Spinal cord (tissue), 10 donors: Measurements from ENCODE around the gene FAM174C. TPM values are rescaled to one million over a fixed set of nuclear protein-coding genes. Genes with fewer than 3 reads are reported as not detected.

Experiments
- DNase-seq, 6 donors: peaks; one replicate each; pipeline versions ENCODE4 v3.0.0 to v3.0.0-alpha.2; 2013 to 2015; ENCODE audit warnings: low spot score in 6 of 6, low read depth in 4 of 6
- H3K27ac ChIP-seq: one replicate; pipeline ENCODE4 v1.5.1; 2013; ENCODE audit warnings: low read depth, low read length, control low read depth
- H3K27me3 ChIP-seq: one replicate; pipeline ENCODE4 v1.6.1; 2013; ENCODE audit warnings: low read length; ENCODE audit not compliant: control insufficient read depth, insufficient read depth
- H3K36me3 ChIP-seq: one replicate; pipeline ENCODE4 v1.6.1; 2013; ENCODE audit warnings: low read length; ENCODE audit not compliant: control insufficient read depth, insufficient read depth
- H3K4me1 ChIP-seq: one replicate; pipeline ENCODE4 v1.6.1; 2013; ENCODE audit warnings: low read length; ENCODE audit not compliant: control insufficient read depth, insufficient read depth
- H3K4me3 ChIP-seq: one replicate; pipeline ENCODE4 v1.5.1; 2013; ENCODE audit warnings: low read depth, low read length, control low read depth
- H3K9me3 ChIP-seq: one replicate; pipeline ENCODE4 v1.6.1; 2013; ENCODE audit warnings: low read length; ENCODE audit not compliant: control insufficient read depth, insufficient read depth
- WGBS: methylation state at CpG from one replicate; pipeline ENCODE4 v1.1.5; 2013; ENCODE audit warnings: missing lambda C conversion rate; ENCODE audit not compliant: insufficient coverage; 5-methylcytosine and 5-hydroxymethylcytosine counted together
- polyA plus RNA-seq, 2 donors: library from polyadenylated mRNA; unstranded; fragments of 120-200 nt; gene quantifications; one replicate each; pipeline ENCODE4 v1.2.1, GENCODE V29; 2013; ENCODE audit not compliant: insufficient read length in 2 of 2
- total RNA-seq, 2 donors: library from RNA; depleted of rRNA in 1 of 2; stranded (reverse); fragments of 120-200 nt in 1 of 2; fragments of >200 nt in 1 of 2; gene quantifications; one replicate each; pipeline versions ENCODE4 v1.2.3 to v1.2.4, GENCODE V29; 2013 to 2014
- donor health status: healthy.

Gene FAM174C
- total and polyA plus RNA-seq, 4 donors, result 3.7 to 32.9 (median 25.2) TPM

DNA sequence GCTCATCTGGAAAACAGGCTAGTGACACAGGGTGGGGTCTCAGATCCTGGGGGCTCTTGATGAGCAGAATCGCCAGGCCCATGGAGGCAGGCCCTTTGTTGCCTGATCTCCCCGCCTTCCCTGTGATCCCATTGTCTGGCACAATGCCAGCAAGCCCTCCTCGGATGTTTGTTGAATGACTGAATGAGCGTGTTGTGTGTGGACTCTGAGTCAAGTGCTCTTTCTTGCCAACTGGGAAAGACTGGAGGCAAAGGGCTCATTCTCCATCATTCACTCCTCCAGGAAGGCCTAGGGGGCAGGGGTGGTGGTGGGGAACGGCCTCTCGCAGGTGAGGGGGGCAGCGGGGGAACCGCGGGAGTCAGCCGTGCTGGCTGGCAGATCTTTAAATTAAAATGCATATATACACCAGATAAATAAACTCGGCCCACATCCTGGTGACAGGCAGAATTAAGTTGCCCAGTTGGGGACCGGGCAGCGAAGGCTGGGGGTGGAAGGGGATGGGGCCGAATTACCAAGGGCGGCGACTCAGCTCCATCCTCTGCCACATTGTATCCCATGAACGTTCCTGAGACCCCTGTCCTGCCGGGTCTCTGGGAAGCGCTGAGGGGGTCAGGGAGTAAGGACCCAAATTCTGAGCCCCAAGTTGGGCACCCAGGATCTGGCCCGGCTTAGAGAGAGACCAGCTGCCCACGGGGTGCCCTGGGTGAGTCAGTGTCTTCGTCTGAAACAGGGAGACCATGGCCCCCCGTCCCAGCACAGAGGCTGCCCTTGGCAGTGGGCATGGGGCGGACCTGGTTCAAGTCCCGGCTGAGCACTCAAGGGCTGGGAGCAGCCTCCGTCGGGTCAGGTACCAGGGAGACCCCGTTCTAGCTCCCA lies 34.9 kb downstream of the FAM174C start:
- H3K27me3 ChIP-seq, result no peaks in the 10 kb centered on the region
- peaks cover 15% of the 10 kb centered on the region for H3K4me1 ChIP-seq
- 70% methylated on average over 18 of the region's 28 CpGs for WGBS
- no peak overlapping the region for H3K4me3 ChIP-seq
- peak in 1 of 6 donors; percentile 29 for DNase-seq
- H3K9me3 ChIP-seq, result no peaks in the 10 kb centered on the region
- peaks cover 11% of the 10 kb centered on the region for H3K36me3 ChIP-seq
- no peak overlapping the region for H3K27ac ChIP-seq

DNA sequence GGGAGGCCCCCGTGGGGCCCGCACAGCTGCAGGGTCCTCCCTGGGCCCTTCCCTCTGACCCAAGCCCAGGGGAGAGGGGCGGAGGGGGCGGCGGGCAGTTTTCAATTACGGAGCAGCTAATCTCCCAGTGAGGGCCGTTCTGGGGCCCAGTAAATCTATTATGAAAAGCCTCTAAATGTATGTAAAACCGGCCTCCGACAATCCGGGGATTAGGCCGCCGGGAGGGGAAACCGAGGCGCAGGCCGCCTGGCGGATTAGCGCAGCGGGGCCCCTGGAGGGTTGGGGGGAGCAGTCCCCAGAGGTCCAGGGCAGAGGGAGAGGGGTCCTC lies 35.5 kb downstream of the FAM174C start:
- no peaks in the 10 kb centered on the region for H3K9me3 ChIP-seq
- H3K4me3 ChIP-seq, result no peak overlapping the region
- 71% methylated on average over 7 of the region's 18 CpGs for WGBS
- no peaks in the 10 kb centered on the region for H3K27me3 ChIP-seq
- H3K27ac ChIP-seq, result no peak overlapping the region
- peaks cover 11% of the 10 kb centered on the region for H3K36me3 ChIP-seq
- DNase-seq, result no peak
- H3K4me1 ChIP-seq, result peaks cover 19% of the 10 kb centered on the region

DNA sequence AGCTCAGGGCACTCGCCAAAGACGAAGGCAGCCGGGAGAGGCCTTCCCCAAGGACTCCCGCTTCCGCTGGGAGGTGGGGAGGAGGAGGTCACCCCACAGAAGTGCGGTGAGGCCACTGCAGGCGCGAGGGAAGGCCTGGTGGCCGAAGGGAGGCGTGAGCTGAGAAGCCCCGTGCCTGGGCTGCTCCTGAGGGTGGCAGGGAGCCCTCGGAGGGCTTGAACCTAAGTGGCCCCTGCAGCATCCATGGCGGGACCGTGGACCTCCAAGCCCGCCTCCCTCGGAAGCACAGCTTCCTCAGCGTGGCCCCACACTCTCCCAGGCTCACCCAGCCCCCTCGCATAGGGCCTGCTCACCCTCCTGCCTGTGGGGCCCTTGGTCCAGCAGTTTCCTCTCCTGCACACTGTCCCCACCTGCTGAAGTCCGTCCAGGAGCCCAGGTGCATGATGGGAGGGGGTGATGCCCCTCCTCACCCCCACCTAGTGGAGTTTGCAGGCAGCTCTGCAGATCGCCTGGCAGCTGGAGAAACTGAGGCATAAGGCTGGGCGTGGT lies 36.3 kb downstream of the FAM174C start:
- H3K27me3 ChIP-seq, result no peaks in the 10 kb centered on the region
- H3K9me3 ChIP-seq, result no peaks in the 10 kb centered on the region
- peaks cover 25% of the 10 kb centered on the region for H3K4me1 ChIP-seq
- H3K36me3 ChIP-seq, result peaks cover 11% of the 10 kb centered on the region
- no peak for DNase-seq
- WGBS, result 62% methylated on average over 13 of the region's 21 CpGs
- H3K27ac ChIP-seq, result no peak overlapping the region
- no peak overlapping the region for H3K4me3 ChIP-seq

DNA sequence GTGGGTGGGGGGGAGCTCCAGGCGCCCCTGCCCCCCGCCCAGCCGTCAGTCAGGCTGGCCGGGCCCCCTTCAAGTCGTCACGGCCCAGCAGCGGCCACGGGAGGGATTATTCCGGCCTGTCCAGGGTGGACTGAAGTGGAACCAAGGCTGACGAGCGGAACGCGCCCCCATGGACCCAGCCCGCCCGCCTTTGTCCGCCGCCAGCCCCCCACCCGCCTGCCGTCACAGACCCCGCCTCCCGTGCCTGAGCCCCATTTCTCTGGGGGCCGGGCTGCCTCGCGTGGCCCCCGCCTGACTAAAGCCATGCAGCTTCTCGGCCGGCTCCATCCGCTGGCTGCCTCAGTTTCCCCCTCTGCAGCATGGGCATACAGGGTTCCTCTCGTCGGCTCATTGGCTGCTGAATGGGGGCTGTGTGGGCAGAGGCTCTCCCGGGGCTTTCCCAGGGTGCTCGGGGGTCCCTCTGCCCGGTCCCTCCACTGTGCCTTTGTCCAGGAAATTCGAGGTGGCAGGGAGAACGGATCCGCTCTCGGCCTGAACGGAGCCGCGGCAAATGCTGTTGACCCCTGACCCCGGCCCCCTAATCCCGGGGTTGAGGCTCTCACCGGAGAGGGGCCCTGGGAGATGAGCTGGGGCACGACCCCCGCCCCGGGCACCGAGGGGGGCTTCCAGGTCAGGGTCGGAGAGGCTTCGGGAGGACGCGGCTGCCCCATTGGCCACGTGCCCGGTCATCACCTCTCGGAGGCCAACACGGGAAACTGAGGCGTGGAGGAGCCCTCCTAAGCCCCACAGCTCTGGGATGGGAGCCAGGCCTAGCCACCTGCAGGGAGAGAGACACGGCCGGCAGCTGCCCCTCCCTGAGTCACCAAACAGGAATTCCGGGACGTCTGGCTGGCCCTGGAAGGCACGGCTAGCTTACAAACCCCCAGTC lies 37.7 kb downstream of the FAM174C start:
- WGBS, result 67% methylated on average over 49 of the region's 61 CpGs
- Histone ChIP-seq H3K36me3 (peaks cover 11% of the 10 kb centered on the region), H3K27me3 (no peaks in the 10 kb centered on the region), H3K4me3 (no peak overlapping the region), H3K4me1 (peaks cover 25% of the 10 kb centered on the region), H3K27ac (no peak overlapping the region), H3K9me3 (no peaks in the 10 kb centered on the region)
- DNase-seq, result no peak

DNA sequence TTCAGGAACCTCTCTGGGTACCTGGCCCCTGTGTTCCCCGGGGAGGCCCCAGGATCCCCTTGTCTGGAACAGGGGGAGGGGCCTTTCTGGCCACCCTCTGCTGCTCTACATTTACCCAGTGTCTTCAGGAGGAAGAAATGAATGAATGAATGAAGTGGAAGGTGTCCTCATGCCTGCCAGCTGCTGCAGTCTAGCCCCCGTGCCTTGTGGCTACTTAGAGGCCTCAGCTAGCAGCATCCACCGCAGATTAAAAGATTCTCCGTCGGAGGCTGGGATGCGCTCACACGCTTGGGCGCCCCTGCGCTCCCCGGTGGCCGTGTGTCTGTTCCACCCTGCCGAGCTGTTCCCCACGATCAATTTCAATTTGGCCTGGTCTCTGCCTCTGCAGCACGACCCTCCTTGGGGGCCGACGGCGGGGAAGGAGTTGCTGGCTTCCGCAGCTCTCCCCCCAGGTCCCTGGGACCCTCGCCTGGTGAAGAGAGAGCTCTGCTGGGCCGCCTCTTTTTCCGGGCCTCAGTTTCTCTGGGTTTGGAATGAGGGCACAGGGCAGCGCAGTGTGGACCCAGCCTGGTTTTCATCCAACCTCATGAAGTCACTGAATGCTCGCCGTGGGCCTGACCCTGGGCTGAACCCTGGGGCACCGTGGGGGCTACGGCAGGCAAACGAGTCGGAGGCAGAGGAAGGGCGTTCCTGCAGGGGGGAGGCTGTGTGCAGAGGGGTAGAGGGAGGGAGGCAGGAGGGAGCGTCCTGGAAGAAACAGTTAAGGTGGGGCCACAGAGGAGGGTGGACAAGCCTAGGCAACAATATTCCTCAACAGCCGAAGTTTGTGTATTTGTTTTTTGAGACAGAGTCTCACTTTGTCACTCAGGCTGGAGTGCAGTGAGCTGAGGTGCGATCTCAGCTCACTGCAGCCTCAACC lies 38.6 kb downstream of the FAM174C start:
- DNase-seq, result peak in 1 of 6 donors; percentile 27

DNA sequence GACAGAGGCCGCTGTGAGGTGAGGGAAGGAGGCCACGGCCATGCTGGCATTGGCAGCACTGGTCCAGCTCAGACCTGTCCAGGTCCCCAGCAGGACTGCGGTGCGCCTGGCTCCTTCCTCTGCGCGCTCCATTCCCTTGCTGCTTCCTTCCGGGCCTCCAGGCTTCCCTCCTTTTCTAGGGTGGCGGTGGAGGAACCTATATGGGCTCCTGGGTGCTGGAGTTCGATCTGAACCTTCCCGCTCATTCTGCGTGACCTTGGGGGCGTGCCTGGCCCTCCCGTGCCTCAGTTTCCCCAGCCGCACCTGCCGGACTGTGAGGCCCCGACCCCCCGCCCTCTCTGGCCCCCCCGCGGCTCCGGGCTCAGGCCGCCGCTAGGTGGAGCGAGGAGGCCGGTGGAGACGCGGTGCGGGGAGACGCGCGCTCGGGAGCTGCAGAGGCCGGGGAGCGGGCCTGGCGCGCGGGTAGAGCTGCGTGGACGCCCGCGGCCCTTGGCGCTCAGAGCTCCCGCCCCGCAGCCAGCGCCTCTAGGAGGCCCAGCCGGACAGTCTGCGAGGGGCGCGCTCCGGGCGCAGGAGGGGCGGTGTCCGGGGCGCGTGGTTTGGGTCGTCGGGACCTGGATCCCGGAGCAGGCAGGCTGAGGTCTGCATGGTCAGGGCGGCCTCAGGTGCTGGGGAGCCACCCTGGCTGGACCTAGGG lies 40.3 kb downstream of the FAM174C start:
- no peaks in the 10 kb centered on the region for H3K27me3 ChIP-seq
- H3K36me3 ChIP-seq, result peaks cover 13% of the 10 kb centered on the region
- H3K4me3 ChIP-seq, result no peak overlapping the region
- DNase-seq, result peak in 2 of 6 donors; percentile 77 to 86
- H3K4me1 ChIP-seq, result peaks cover 32% of the 10 kb centered on the region
- no peak overlapping the region for H3K27ac ChIP-seq
- 9% methylated on average over 56 of the region's 58 CpGs for WGBS
- no peaks in the 10 kb centered on the region for H3K9me3 ChIP-seq

More for the DNA sequence above, 38.6 kb downstream of the FAM174C start:
- no peaks in the 10 kb centered on the region for H3K9me3 ChIP-seq
- H3K27me3 ChIP-seq, result no peaks in the 10 kb centered on the region
- no peak overlapping the region for H3K4me3 ChIP-seq
- peaks cover 13% of the 10 kb centered on the region for H3K36me3 ChIP-seq
- 69% methylated on average over 28 of the region's 32 CpGs for WGBS
- peaks cover 31% of the 10 kb centered on the region for H3K4me1 ChIP-seq
- H3K27ac ChIP-seq, result no peak overlapping the region

DNA sequence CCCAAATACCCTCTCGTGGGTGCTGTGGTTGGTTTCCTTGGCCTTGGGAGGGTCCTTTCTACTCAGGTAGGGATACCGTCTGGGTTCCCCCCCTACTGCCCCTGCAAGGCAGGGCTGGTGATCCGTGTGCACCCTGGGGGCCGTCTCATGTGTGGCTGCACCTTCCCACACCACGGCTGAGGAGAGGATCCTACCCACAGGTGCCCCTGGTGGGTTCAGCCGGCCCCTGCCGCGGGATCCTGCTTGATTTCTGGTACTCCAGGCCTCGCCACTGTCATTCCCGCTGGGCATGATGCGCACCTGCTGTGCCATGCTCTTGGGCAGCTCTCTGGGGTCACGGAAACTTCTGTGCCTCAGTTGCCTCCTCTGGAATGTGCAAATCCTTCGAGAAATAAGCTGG lies 41.1 kb downstream of the FAM174C start:
- no peak for DNase-seq
- H3K9me3 ChIP-seq, result no peaks in the 10 kb centered on the region
- no peak overlapping the region for H3K4me3 ChIP-seq
- H3K4me1 ChIP-seq, result peaks cover 32% of the 10 kb centered on the region
- no peaks in the 10 kb centered on the region for H3K27me3 ChIP-seq
- no peak overlapping the region for H3K27ac ChIP-seq
- peaks cover 12% of the 10 kb centered on the region for H3K36me3 ChIP-seq
- WGBS, result 79% methylated on average over 11 of the region's 13 CpGs

DNA sequence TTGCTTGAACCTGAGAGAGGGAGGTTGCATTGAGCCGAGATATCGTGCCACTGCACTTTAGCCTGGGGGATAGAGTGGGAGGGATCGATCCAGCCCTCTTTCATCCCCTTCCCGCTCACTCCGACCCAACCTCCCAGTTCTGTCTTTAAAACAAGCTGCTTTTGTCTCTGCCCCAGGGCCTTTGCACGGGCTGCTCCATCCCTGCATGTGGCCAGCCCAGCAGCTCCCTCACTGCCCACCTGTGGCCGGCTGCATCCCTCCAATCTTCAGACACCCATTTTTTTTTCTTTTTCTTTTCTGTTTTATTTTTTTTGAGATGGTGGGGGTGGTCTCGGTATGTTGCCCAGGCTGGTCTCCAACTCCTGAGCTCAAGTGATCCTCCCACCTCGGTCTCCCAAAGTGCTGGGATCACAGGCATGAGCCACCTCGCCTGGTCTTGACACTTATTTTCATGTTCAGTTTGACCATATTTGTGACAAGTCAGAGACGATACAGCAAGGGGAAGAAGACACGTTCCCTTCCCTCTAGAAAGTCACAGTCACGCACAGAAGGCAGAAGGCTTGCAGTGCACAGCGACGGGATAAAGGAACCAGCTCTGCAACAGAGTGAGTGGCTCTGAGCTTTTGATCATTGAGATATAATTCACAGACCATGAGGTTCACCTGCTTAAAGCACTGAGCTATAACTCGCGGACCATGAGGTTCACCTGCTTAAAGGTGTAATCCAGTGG lies 42.1 kb downstream of the FAM174C start:
- no peaks in the 10 kb centered on the region for H3K27me3 ChIP-seq
- peaks cover 32% of the 10 kb centered on the region for H3K4me1 ChIP-seq
- no peaks in the 10 kb centered on the region for H3K9me3 ChIP-seq
- H3K27ac ChIP-seq, result no peak overlapping the region
- no peak overlapping the region for H3K4me3 ChIP-seq
- H3K36me3 ChIP-seq, result peaks cover 17% of the 10 kb centered on the region
- 78% methylated on average over 13 of the region's 17 CpGs for WGBS
- DNase-seq, result no peak
